A549 (cell line): ENCODE measurements around the gene CBFA2T3.

Experiments
- POLR2A ChIP-seq: IDR thresholded peaks from 2 replicates; pipeline ENCODE4 v1.6.1; 2012; ENCODE audit warnings: mild to moderate bottlenecking, low read length
- RAD21 ChIP-seq, 2 experiments: fragments of >200 bp in 1 of 2; sonication (Bioruptor Twin) in 1 of 2; formaldehyde crosslinking in 1 of 2; IDR thresholded peaks in 1 of 2; conservative IDR thresholded peaks in 1 of 2; 2 replicates in 1 of 2; 3 replicates in 1 of 2; pipeline ENCODE4 v1.6.1; 2012 to 2018; ENCODE audit warnings: inconsistent platforms in 1 of 2
- TP53 ChIP-seq: fragments of 250-450 bp; sonication (Bioruptor Pico); IDR thresholded peaks from 2 replicates; pipeline ENCODE4 v1.5.0; 2021; ENCODE audit warnings: mild to moderate bottlenecking, moderate library complexity
- ZC3H11A ChIP-seq: fragments of 450-650 bp; IDR thresholded peaks from 2 replicates; pipeline ENCODE4 v1.6.1; 2014; ENCODE audit warnings: antibody characterized with exemption, mild to moderate bottlenecking
- TF ChIP-seq, protein P1 (sequence below): IDR thresholded peaks from 2 replicates; pipeline ENCODE4 v1.6.1; 2012
- TF ChIP-seq, protein P2 (sequence below): fragments of >200 bp; sonication (Bioruptor Twin); formaldehyde crosslinking; IDR thresholded peaks from 3 replicates; pipeline ENCODE4 v1.5.1; 2016

DNA sequence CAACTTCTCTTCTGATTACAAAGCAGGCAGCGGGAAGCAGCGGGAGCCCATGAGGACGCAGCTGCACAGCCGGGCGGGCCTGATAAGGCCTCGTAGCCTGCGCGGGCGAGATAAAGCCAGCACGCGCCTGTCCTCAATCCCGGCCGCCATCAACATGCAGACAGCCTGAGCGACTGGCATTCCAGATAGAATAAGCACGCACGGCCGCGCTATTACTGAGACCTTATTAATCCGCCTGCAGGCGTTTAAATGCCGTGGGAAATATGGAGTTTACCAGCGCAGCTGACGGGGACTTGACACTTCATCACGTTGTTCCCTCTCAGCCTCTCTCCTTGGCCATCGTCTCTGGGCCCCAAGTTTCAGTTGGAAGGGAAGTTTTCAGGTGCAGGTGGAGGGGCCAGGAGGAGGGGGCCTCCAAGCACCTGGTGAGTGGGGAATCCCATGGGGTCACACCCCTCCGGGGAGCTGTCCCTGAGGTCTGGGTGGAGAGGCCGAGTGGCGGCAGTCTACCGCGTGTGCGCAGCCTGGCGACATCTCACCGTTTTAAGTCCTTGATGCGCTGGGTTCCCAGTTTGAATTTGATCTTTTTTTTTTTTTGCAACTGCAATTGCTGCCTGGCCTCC is 27.3 kb upstream of the CBFA2T3 start:
- TF ChIP-seq POLR2A (no peak), RAD21 (conservative IDR thresholded peaks at IDR 0.05 in 1 of 2, IDR thresholded peaks at IDR 0.05 in 1 of 2) (no peak), TP53 (no peak), ZC3H11A (no peak)
- TF ChIP-seq, protein P1, sequence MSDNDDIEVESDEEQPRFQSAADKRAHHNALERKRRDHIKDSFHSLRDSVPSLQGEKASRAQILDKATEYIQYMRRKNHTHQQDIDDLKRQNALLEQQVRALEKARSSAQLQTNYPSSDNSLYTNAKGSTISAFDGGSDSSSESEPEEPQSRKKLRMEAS, result no peak
- TF ChIP-seq, protein P2, sequence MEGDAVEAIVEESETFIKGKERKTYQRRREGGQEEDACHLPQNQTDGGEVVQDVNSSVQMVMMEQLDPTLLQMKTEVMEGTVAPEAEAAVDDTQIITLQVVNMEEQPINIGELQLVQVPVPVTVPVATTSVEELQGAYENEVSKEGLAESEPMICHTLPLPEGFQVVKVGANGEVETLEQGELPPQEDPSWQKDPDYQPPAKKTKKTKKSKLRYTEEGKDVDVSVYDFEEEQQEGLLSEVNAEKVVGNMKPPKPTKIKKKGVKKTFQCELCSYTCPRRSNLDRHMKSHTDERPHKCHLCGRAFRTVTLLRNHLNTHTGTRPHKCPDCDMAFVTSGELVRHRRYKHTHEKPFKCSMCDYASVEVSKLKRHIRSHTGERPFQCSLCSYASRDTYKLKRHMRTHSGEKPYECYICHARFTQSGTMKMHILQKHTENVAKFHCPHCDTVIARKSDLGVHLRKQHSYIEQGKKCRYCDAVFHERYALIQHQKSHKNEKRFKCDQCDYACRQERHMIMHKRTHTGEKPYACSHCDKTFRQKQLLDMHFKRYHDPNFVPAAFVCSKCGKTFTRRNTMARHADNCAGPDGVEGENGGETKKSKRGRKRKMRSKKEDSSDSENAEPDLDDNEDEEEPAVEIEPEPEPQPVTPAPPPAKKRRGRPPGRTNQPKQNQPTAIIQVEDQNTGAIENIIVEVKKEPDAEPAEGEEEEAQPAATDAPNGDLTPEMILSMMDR, result no peak
